HEK293 (cell line): ENCODE results near the gene NPFF.

ENCODE experiments used
- HOXD13 ChIP-seq: sonication (generic); formaldehyde crosslinking; IDR thresholded peaks from 2 replicates; pipeline ENCODE4 v1.8.0; 2022; ENCODE audit warnings: missing genetic modification reagents, borderline replicate concordance
- KLF7 ChIP-seq: fragments of 450-650 bp; formaldehyde crosslinking; IDR thresholded peaks from 2 replicates; pipeline ENCODE4 v1.5.1; 2016; ENCODE audit warnings: missing biosample characterization, missing genetic modification characterization, borderline replicate concordance
- KLF8 ChIP-seq: fragments of 450-650 bp; formaldehyde crosslinking; IDR thresholded peaks from 2 replicates; pipeline ENCODE4 v1.5.1; 2016; ENCODE audit warnings: missing biosample characterization, missing genetic modification characterization
- MYNN ChIP-seq: fragments of 450-650 bp; formaldehyde crosslinking; IDR thresholded peaks from 2 replicates; pipeline ENCODE4 v1.5.1; 2016; ENCODE audit warnings: missing biosample characterization, missing genetic modification characterization, borderline replicate concordance
- TRIM28 ChIP-seq: IDR thresholded peaks from 2 replicates; pipeline ENCODE4 v1.6.1; 2011; ENCODE audit warnings: low read length, control low read depth, borderline replicate concordance
- YY2 ChIP-seq: fragments of 450-650 bp; formaldehyde crosslinking; IDR thresholded peaks from 2 replicates; pipeline ENCODE4 v1.5.1; 2016; ENCODE audit warnings: missing biosample characterization, missing genetic modification characterization
- ZBTB11 ChIP-seq: fragments of 450-650 bp; formaldehyde crosslinking; conservative IDR thresholded peaks from 2 replicates; pipeline ENCODE4 v1.5.1; 2016; ENCODE audit warnings: low read depth, missing biosample characterization, missing genetic modification characterization
- ZBTB7A ChIP-seq: fragments of 450-650 bp; formaldehyde crosslinking; IDR thresholded peaks from 2 replicates; pipeline ENCODE4 v1.5.1; 2016; ENCODE audit warnings: low read depth, missing biosample characterization, missing genetic modification characterization
- ZNF155 ChIP-seq: fragments of 450-650 bp; formaldehyde crosslinking; IDR thresholded peaks from 2 replicates; pipeline ENCODE4 v1.5.1; 2016; ENCODE audit warnings: missing biosample characterization, missing genetic modification characterization
- ZNF19 ChIP-seq: fragments of 450-650 bp; formaldehyde crosslinking; IDR thresholded peaks from 2 replicates; pipeline ENCODE4; 2016; ENCODE audit warnings: missing biosample characterization, missing genetic modification characterization, low read depth
- ZNF202 ChIP-seq: fragments of 450-650 bp; formaldehyde crosslinking; IDR thresholded peaks from 2 replicates; pipeline ENCODE4 v1.5.1; 2016; ENCODE audit warnings: missing biosample characterization, missing genetic modification characterization, borderline replicate concordance
- ZNF221 ChIP-seq: fragments of 450-650 bp; formaldehyde crosslinking; IDR thresholded peaks from 2 replicates; pipeline ENCODE4 v1.5.1; 2017; ENCODE audit warnings: missing biosample characterization, missing genetic modification characterization, borderline replicate concordance
- ZNF23 ChIP-seq: fragments of 450-650 bp; formaldehyde crosslinking; IDR thresholded peaks from 2 replicates; pipeline ENCODE4 v1.5.1; 2016; ENCODE audit warnings: missing biosample characterization, missing genetic modification characterization, borderline replicate concordance
- ZNF24 ChIP-seq: fragments of 450-650 bp; formaldehyde crosslinking; IDR thresholded peaks from 2 replicates; pipeline ENCODE4 v1.5.1; 2016; ENCODE audit warnings: missing biosample characterization, missing genetic modification characterization
- ZNF292 ChIP-seq: fragments of 450-650 bp; formaldehyde crosslinking; IDR thresholded peaks from 2 replicates; pipeline ENCODE4 v1.5.1; 2016; ENCODE audit warnings: low read depth, missing biosample characterization, missing genetic modification characterization, borderline replicate concordance
- ZNF362 ChIP-seq: fragments of 450-650 bp; formaldehyde crosslinking; IDR thresholded peaks from 2 replicates; pipeline ENCODE4 v1.5.1; 2016; ENCODE audit warnings: missing biosample characterization, missing genetic modification characterization
- ZNF37A ChIP-seq: fragments of 450-650 bp; IDR thresholded peaks from 2 replicates; pipeline ENCODE4 v1.5.1; 2018; ENCODE audit warnings: missing biosample characterization, missing genetic modification characterization
- ZNF426 ChIP-seq: fragments of 450-650 bp; formaldehyde crosslinking; IDR thresholded peaks from 2 replicates; pipeline ENCODE4 v1.5.1; 2017; ENCODE audit warnings: missing biosample characterization, missing genetic modification characterization, mild to moderate bottlenecking, inconsistent platforms, moderate library complexity
- ZNF623 ChIP-seq: fragments of 450-650 bp; formaldehyde crosslinking; IDR thresholded peaks from 2 replicates; pipeline ENCODE4 v1.5.1; 2016; ENCODE audit warnings: missing biosample characterization, missing genetic modification characterization
- ZNF768 ChIP-seq: fragments of 450-650 bp; formaldehyde crosslinking; IDR thresholded peaks from 2 replicates; pipeline ENCODE4 v1.5.1; 2018; ENCODE audit warnings: missing biosample characterization, mild to moderate bottlenecking, missing genetic modification characterization
- ZNF792 ChIP-seq: fragments of 450-650 bp; formaldehyde crosslinking; IDR thresholded peaks from 2 replicates; pipeline ENCODE4 v1.5.1; 2016; ENCODE audit warnings: missing biosample characterization, missing genetic modification characterization
- ZNF837 ChIP-seq: fragments of 450-650 bp; formaldehyde crosslinking; IDR thresholded peaks from 2 replicates; pipeline ENCODE4 v1.5.1; 2016; ENCODE audit warnings: missing biosample characterization, missing genetic modification characterization
- TF ChIP-seq, protein P1 (sequence below): fragments of 450-650 bp; formaldehyde crosslinking; IDR thresholded peaks from 2 replicates; pipeline ENCODE4 v1.5.1; 2016; ENCODE audit warnings: missing biosample characterization, missing genetic modification characterization
- TF ChIP-seq, protein P2 (sequence below): fragments of 450-650 bp; IDR thresholded peaks from 2 replicates; pipeline ENCODE4 v1.5.1; 2018; ENCODE audit warnings: missing biosample characterization, mild to moderate bottlenecking, missing genetic modification characterization
- TF ChIP-seq, protein P3 (sequence below): fragments of 450-650 bp; formaldehyde crosslinking; IDR thresholded peaks from 2 replicates; pipeline ENCODE4 v1.5.1; 2017; ENCODE audit warnings: missing biosample characterization, missing genetic modification characterization

The NPFF gene

DNA sequence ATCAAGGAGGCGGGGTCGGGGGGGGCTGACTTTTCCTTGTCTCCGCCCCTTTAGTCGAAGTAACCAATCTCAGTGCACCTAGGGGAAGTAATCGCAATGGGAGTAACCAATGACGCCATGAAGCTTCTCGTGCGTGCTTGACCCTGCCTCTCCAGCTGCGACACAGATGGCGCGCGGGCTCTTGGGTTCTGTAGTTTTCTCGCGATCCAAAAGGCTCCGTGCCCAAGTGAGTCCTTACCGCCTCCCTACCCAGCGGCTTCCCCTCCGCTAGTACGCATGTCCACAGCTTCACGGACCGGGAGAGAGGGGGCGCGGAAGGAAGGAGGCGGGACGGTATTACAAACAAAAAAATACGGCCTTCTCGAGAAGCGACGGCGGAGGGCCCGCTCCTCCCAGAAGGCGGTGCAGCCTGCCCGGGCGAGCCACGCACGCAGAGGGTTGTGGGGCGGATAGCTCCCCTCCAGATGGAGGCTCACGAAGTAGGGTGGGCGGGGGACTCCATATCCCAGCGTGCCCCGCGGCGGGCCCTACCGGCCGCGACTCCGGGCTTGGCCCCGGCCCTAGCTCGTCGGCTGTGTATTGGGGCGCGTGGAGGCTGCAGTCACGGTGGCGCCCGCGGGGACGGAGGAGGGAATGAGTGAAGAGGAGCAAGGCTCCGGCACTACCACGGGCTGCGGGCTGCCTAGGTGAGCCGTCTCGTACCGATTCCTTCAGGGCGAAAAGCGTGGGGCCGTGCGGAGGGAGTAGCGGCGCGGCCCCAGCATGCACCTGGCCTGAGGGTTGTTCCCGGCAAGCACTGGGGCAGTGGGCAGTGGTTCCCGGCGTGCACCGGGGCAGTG lies 6.3 kb downstream of the NPFF start, which contains the start of gene TARBP2 (continued):
- TF ChIP-seq, protein P1, sequence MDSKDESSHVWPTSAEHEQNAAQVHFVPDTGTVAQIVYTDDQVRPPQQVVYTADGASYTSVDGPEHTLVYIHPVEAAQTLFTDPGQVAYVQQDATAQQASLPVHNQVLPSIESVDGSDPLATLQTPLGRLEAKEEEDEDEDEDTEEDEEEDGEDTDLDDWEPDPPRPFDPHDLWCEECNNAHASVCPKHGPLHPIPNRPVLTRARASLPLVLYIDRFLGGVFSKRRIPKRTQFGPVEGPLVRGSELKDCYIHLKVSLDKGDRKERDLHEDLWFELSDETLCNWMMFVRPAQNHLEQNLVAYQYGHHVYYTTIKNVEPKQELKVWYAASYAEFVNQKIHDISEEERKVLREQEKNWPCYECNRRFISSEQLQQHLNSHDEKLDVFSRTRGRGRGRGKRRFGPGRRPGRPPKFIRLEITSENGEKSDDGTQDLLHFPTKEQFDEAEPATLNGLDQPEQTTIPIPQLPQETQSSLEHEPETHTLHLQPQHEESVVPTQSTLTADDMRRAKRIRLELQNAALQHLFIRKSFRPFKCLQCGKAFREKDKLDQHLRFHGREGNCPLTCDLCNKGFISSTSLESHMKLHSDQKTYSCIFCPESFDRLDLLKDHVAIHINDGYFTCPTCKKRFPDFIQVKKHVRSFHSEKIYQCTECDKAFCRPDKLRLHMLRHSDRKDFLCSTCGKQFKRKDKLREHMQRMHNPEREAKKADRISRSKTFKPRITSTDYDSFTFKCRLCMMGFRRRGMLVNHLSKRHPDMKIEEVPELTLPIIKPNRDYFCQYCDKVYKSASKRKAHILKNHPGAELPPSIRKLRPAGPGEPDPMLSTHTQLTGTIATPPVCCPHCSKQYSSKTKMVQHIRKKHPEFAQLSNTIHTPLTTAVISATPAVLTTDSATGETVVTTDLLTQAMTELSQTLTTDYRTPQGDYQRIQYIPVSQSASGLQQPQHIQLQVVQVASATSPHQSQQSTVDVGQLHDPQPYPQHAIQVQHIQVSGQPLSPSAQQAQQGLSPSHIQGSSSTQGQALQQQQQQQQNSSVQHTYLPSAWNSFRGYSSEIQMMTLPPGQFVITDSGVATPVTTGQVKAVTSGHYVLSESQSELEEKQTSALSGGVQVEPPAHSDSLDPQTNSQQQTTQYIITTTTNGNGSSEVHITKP (tag by site-specific recombination) = 0 out of 2 replicates have a peak, but pooled peaks have one; percentile 26
- TF ChIP-seq, protein P2, sequence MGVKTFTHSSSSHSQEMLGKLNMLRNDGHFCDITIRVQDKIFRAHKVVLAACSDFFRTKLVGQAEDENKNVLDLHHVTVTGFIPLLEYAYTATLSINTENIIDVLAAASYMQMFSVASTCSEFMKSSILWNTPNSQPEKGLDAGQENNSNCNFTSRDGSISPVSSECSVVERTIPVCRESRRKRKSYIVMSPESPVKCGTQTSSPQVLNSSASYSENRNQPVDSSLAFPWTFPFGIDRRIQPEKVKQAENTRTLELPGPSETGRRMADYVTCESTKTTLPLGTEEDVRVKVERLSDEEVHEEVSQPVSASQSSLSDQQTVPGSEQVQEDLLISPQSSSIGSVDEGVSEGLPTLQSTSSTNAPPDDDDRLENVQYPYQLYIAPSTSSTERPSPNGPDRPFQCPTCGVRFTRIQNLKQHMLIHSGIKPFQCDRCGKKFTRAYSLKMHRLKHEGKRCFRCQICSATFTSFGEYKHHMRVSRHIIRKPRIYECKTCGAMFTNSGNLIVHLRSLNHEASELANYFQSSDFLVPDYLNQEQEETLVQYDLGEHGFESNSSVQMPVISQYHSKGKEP (tag by site-specific recombination) = no peak; the same call in 1 of the 2 replicates
- TF ChIP-seq ZNF155 (tag by site-specific recombination) = no peak
- TF ChIP-seq ZNF292 (tag by site-specific recombination) = no peak
- no peak for TF ChIP-seq ZNF792 (tag by site-specific recombination)
- TF ChIP-seq ZNF362 (tag by site-specific recombination) = no peak
- no peak for TF ChIP-seq ZNF768 (tag by site-specific recombination)
- peak; percentile 89 for TF ChIP-seq KLF8
- TF ChIP-seq ZNF24 (tag by site-specific recombination) = peak; percentile 54; the same call in 1 of the 2 replicates
- TF ChIP-seq HOXD13 = no peak
- 0 out of 2 replicates have a peak, but pooled peaks have one; percentile 58 for TF ChIP-seq MYNN (tag by site-specific recombination)
- no peak for TF ChIP-seq ZNF837
- no peak for TF ChIP-seq ZNF202
- peak; percentile 82 for TF ChIP-seq ZBTB11 (tag by site-specific recombination)
- no peak for TF ChIP-seq ZNF19 (tag by site-specific recombination)
- TF ChIP-seq, protein P3, sequence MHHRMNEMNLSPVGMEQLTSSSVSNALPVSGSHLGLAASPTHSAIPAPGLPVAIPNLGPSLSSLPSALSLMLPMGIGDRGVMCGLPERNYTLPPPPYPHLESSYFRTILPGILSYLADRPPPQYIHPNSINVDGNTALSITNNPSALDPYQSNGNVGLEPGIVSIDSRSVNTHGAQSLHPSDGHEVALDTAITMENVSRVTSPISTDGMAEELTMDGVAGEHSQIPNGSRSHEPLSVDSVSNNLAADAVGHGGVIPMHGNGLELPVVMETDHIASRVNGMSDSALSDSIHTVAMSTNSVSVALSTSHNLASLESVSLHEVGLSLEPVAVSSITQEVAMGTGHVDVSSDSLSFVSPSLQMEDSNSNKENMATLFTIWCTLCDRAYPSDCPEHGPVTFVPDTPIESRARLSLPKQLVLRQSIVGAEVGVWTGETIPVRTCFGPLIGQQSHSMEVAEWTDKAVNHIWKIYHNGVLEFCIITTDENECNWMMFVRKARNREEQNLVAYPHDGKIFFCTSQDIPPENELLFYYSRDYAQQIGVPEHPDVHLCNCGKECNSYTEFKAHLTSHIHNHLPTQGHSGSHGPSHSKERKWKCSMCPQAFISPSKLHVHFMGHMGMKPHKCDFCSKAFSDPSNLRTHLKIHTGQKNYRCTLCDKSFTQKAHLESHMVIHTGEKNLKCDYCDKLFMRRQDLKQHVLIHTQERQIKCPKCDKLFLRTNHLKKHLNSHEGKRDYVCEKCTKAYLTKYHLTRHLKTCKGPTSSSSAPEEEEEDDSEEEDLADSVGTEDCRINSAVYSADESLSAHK (tag by site-specific recombination) = peak; percentile 66
- no peak for TF ChIP-seq ZNF221 (tag by site-specific recombination)
- no peak for TF ChIP-seq ZNF426 (tag by site-specific recombination)
- TF ChIP-seq TRIM28 = no peak
- TF ChIP-seq KLF7 = peak; percentile 46; the same call in 1 of the 2 replicates
- peak; percentile 70 for TF ChIP-seq YY2 (tag by site-specific recombination)
- no peak for TF ChIP-seq ZNF23
- no peak for TF ChIP-seq ZNF37A (tag by site-specific recombination)
- no peak for TF ChIP-seq ZNF623
- TF ChIP-seq ZBTB7A (tag by site-specific recombination) = 0 out of 2 replicates have a peak, but pooled peaks have one; percentile 20
